K562 (cell line): ENCODE data around the gene GLB1L. TPM values are rescaled to one million over a fixed set of nuclear protein-coding genes. Genes with fewer than 3 reads are reported as not detected.

Experiments
- CXXC5 ChIP-seq: fragments of 250-450 bp; sonication (Bioruptor Pico); IDR thresholded peaks from 2 replicates; pipeline ENCODE4 v1.8.0; 2022; ENCODE audit warnings: inconsistent platforms, mild to moderate bottlenecking, moderate library complexity
- DIDO1 ChIP-seq: fragments of 450-650 bp; IDR thresholded peaks from 2 replicates; pipeline ENCODE4 v1.6.1; 2016; ENCODE audit warnings: low read depth, missing biosample characterization, missing genetic modification characterization
- ILK ChIP-seq: fragments of 450-650 bp; IDR thresholded peaks from 2 replicates; pipeline ENCODE4 v1.6.1; 2016; ENCODE audit warnings: missing genetic modification characterization, low read depth, mild to moderate bottlenecking, missing compliant biosample characterization, moderate library complexity, borderline replicate concordance
- KAT8 ChIP-seq: fragments of 450-650 bp; IDR thresholded peaks from 2 replicates; pipeline ENCODE4 v1.6.1; 2016; ENCODE audit warnings: low read depth, mild to moderate bottlenecking
- MBD1 ChIP-seq: fragments of 250-450 bp; sonication (Bioruptor Pico); IDR thresholded peaks from 2 replicates; pipeline ENCODE4 v1.8.0; 2022; ENCODE audit warnings: inconsistent platforms
- MCM7 ChIP-seq, 2 experiments: fragments of 450-650 bp; IDR thresholded peaks; 2 replicates each; pipeline ENCODE4 v1.6.1; 2016 to 2018
- SMC3 ChIP-seq: conservative IDR thresholded peaks from 2 replicates; pipeline ENCODE4 v1.6.1; 2011; ENCODE audit warnings: low read depth, low read length, improper control_type of control experiment; ENCODE audit not compliant: insufficient read depth
- STAT5A ChIP-seq: IDR thresholded peaks from 2 replicates; pipeline ENCODE4 v1.6.1; 2012; ENCODE audit warnings: low read length, inconsistent platforms, borderline replicate concordance
- TAL1 ChIP-seq: fragments of 450-650 bp; IDR thresholded peaks from 2 replicates; pipeline ENCODE4 v1.6.1; 2016; ENCODE audit warnings: mild to moderate bottlenecking
- ZBTB2 ChIP-seq: fragments of 450-650 bp; IDR thresholded peaks from 2 replicates; pipeline ENCODE4 v1.6.1; 2016; ENCODE audit warnings: antibody characterized with exemption
- ZBTB49 ChIP-seq: sonication (generic); formaldehyde crosslinking; IDR thresholded peaks from 2 replicates; pipeline ENCODE4 v1.8.0; 2022; ENCODE audit warnings: missing genetic modification reagents, mild to moderate bottlenecking, borderline replicate concordance
- ZBTB5 ChIP-seq: fragments of 450-650 bp; IDR thresholded peaks from 2 replicates; pipeline ENCODE4 v1.6.1; 2017; ENCODE audit warnings: antibody characterized with exemption
- ZNF785 ChIP-seq: fragments of 250-450 bp; sonication (Bioruptor Pico); IDR thresholded peaks from 2 replicates; pipeline ENCODE4 v1.4.0; 2020; ENCODE audit warnings: mild to moderate bottlenecking
- polyA plus RNA-seq, 8 experiments: library from polyadenylated mRNA; depleted of rRNA in 4 of 8; stranded (reverse) in 5 of 8; unstranded in 3 of 8; fragments of >200 nt; fragmentation: Nextera tagmentation in 2 of 8; fragmentation: Illumina TruSeq in 1 of 8; extraction: Ambion mirVana in 2 of 8; extraction: Trizol in 1 of 8; gene quantifications; 2 replicates each; pipeline versions ENCODE4 v1.2.1 to v1.2.3, GENCODE V29; 2011 to 2014; ENCODE audit warnings: inconsistent platforms in 1 of 8, missing spikeins in 1 of 8
- total RNA-seq, 7 experiments: library from RNA; depleted of rRNA in 6 of 7; stranded (reverse); fragments of >200 nt in 6 of 7; fragmentation: Illumina TruSeq in 2 of 7; extraction: Trizol in 2 of 7; gene quantifications; 2 replicates each; pipeline versions ENCODE4 v1.2.1 to v1.2.3, GENCODE V29; 2011 to 2021; ENCODE audit warnings: low replicate concordance in 1 of 7
- TF ChIP-seq, protein P1 (sequence below): fragments of 250-450 bp; sonication (Bioruptor Pico); IDR thresholded peaks from 2 replicates; pipeline ENCODE4 v1.8.0; 2021; ENCODE audit warnings: mild to moderate bottlenecking, moderate library complexity
- TF ChIP-seq, protein P2 (sequence below): fragments of 450-650 bp; IDR thresholded peaks from 2 replicates; pipeline ENCODE4 v1.7.0; 2016; ENCODE audit warnings: borderline replicate concordance

The GLB1L gene
- total and polyA plus RNA-seq, 9 of the 15 experiments (the other 6 are each of a cell fraction or from before 2014, with no cell fraction given), result 0.42 to 2.9 (median 2.5) TPM

DNA sequence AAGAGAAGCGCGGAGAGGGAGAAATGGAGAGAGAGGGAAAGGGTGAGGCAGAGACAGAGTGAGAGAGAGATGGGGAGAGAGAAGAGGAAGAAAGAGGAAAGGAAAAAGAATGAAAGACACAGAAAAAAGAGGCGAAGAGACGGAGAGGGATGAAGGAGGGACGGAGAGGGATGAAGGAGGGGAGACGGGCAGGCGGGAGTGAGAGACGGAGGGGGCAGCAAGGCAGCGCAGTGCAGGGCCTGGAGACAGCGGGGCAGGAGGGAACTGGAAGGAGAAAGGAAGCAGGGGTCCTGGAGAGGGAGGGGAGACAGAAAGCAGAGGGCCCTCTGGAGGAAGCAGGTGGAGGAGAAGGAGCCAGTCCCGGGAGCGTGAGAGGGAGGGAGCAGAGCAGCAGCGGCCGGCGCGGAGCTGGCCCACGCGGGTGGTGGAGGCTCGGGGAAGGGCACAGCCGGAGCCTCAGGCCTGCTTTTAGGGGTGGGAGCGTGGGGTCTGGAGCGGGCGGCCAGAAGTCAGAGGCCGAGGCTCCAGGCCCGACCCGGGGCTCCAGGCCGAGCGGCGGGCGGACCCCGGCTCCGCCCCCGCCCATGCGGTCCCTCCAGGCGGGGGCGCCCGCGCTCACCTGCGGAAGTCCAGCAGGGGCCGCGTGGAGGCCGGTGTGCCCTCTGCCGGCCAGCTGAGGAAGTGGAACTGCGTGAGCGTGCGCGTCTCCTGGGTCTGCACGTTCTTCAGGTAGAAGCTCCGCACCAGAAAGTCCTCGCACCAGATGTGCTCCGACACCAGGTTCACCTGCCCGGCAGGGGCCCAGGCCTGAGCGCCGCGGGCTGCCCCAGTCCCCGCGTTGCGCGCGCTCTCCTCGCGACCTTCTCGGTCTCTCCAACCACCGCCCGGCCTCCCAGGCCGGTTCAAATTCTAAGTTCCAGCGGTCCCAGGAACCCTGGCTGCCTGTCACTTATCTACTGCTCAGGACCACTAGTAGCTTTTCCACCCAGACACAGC lies 49.4 kb upstream of the GLB1L start (continued):
- TF ChIP-seq ZBTB5, result 0 out of 2 replicates have a peak, but pooled peaks have one; percentile 4
- no peak for TF ChIP-seq ILK (tag)
- no peak for TF ChIP-seq STAT5A
- peak; percentile 80 for TF ChIP-seq SMC3
- no peak; the same call in 1 of the 2 replicates for TF ChIP-seq TAL1
- no peak for TF ChIP-seq DIDO1 (tag)
- TF ChIP-seq ZBTB2, result no peak
- no peak for TF ChIP-seq ZBTB49
- TF ChIP-seq ZNF785 (CRISPR knock-in tag), result no peak
- no peak for TF ChIP-seq MBD1 (CRISPR knock-in tag)
- TF ChIP-seq, protein P1, sequence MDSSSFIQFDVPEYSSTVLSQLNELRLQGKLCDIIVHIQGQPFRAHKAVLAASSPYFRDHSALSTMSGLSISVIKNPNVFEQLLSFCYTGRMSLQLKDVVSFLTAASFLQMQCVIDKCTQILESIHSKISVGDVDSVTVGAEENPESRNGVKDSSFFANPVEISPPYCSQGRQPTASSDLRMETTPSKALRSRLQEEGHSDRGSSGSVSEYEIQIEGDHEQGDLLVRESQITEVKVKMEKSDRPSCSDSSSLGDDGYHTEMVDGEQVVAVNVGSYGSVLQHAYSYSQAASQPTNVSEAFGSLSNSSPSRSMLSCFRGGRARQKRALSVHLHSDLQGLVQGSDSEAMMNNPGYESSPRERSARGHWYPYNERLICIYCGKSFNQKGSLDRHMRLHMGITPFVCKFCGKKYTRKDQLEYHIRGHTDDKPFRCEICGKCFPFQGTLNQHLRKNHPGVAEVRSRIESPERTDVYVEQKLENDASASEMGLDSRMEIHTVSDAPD (CRISPR knock-in tag), result no peak
- TF ChIP-seq, protein P2, sequence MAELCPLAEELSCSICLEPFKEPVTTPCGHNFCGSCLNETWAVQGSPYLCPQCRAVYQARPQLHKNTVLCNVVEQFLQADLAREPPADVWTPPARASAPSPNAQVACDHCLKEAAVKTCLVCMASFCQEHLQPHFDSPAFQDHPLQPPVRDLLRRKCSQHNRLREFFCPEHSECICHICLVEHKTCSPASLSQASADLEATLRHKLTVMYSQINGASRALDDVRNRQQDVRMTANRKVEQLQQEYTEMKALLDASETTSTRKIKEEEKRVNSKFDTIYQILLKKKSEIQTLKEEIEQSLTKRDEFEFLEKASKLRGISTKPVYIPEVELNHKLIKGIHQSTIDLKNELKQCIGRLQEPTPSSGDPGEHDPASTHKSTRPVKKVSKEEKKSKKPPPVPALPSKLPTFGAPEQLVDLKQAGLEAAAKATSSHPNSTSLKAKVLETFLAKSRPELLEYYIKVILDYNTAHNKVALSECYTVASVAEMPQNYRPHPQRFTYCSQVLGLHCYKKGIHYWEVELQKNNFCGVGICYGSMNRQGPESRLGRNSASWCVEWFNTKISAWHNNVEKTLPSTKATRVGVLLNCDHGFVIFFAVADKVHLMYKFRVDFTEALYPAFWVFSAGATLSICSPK, result no peak
- no peak for TF ChIP-seq KAT8
- TF ChIP-seq MCM7 (IDR thresholded peaks at IDR 0.05), result no peak
- peak; percentile 93 for TF ChIP-seq CXXC5
